Measurements from ENCODE around the gene VSTM4.

Gene VSTM4

GRCh38 chr10:49135575-49136313 is 20.4 kb upstream of the VSTM4 start:
- no peak overlapping the region for H2AFZ ChIP-seq (ENCODE audit: low read length)

GRCh38 chr10:49134327-49134726 is 19.0 kb upstream of the VSTM4 start:
- no peaks in the 10 kb centered on the region for H3K79me2 ChIP-seq (ENCODE audit: insufficient read depth, low read length)
- no peak overlapping the region for H3K4me3 ChIP-seq (ENCODE audit: low read length, poor library complexity, severe bottlenecking)
- H4K20me1 ChIP-seq (ENCODE audit: insufficient read depth, low read length, poor library complexity, severe bottlenecking), result no peaks in the 10 kb centered on the region
- no peaks in the 10 kb centered on the region for H3K4me1 ChIP-seq (ENCODE audit: insufficient read depth, low read length, poor library complexity, severe bottlenecking)
- no peak overlapping the region for H3K4me2 ChIP-seq (ENCODE audit: low read depth, low read length, poor library complexity, severe bottlenecking)
- no peak overlapping the region for H3K9ac ChIP-seq (ENCODE audit: low read depth, low read length, poor library complexity, severe bottlenecking)
- no peaks in the 10 kb centered on the region for H3K27me3 ChIP-seq (ENCODE audit: insufficient read depth, low read length, poor library complexity, severe bottlenecking)
- no peaks in the 10 kb centered on the region; the same call in 1 of the 2 replicates for H3K9me3 ChIP-seq (ENCODE audit: insufficient read depth, low read depth, low read length)
- H3F3A ChIP-seq (ENCODE audit: low read depth), result no peaks in the 10 kb centered on the region
- TF ChIP-seq CTCF (conservative IDR thresholded peaks at IDR 0.05; ENCODE audit: low read length) (no peak), EZH2phosphoT487 (IDR thresholded peaks at IDR 0.05; ENCODE audit: borderline replicate concordance) (no peak)
- no peaks in the 10 kb centered on the region for H3K9me2 ChIP-seq (replicated peaks; ENCODE audit: low read depth, low read length)
- H3K36me3 ChIP-seq (ENCODE audit: insufficient read depth, low read length), result no peaks in the 10 kb centered on the region
- H2AFZ ChIP-seq (ENCODE audit: low read length), result no peak overlapping the region; the same call in 1 of the 2 replicates

More at GRCh38 chr10:49135575-49136313, 20.4 kb upstream of the VSTM4 start:
- Histone ChIP-seq H4K20me1 (ENCODE audit: insufficient read depth, low read length, poor library complexity, severe bottlenecking) (no peaks in the 10 kb centered on the region), H3K36me3 (ENCODE audit: insufficient read depth, low read length) (no peaks in the 10 kb centered on the region), H3K9ac (ENCODE audit: low read depth, low read length, poor library complexity, severe bottlenecking) (no peak overlapping the region), H3K4me2 (ENCODE audit: low read depth, low read length, poor library complexity, severe bottlenecking) (no peak overlapping the region), H3K9me2 (replicated peaks; ENCODE audit: low read depth, low read length) (no peaks in the 10 kb centered on the region), H3K9me3 (ENCODE audit: insufficient read depth, low read depth, low read length) (no peaks in the 10 kb centered on the region; the same call in 1 of the 2 replicates), H3K4me1 (ENCODE audit: insufficient read depth, low read length, poor library complexity, severe bottlenecking) (no peaks in the 10 kb centered on the region), H3F3A (ENCODE audit: low read depth) (no peaks in the 10 kb centered on the region), H3K4me3 (ENCODE audit: low read length, poor library complexity, severe bottlenecking) (no peak overlapping the region), H3K79me2 (ENCODE audit: insufficient read depth, low read length) (no peaks in the 10 kb centered on the region), H3K27me3 (ENCODE audit: insufficient read depth, low read length, poor library complexity, severe bottlenecking) (no peaks in the 10 kb centered on the region)
- TF ChIP-seq CTCF (conservative IDR thresholded peaks at IDR 0.05; ENCODE audit: low read length) (no peak), EZH2phosphoT487 (IDR thresholded peaks at IDR 0.05; ENCODE audit: borderline replicate concordance) (no peak)

GRCh38 chr10:49133706-49134248 is 18.5 kb upstream of the VSTM4 start, which contains the start of gene FAM170B:
Gene FAM170B, minus strand, starts transcription at chr10:49134021. Its CDS starts 103 bp downstream, at chr10:49133918.
- no peaks in the 10 kb centered on the region for H3K4me1 ChIP-seq (ENCODE audit: insufficient read depth, low read length, poor library complexity, severe bottlenecking)
- no peaks in the 10 kb centered on the region for H3K27me3 ChIP-seq (ENCODE audit: insufficient read depth, low read length, poor library complexity, severe bottlenecking)
- H4K20me1 ChIP-seq (ENCODE audit: insufficient read depth, low read length, poor library complexity, severe bottlenecking), result no peaks in the 10 kb centered on the region
- no peaks in the 10 kb centered on the region for H3K9me2 ChIP-seq (replicated peaks; ENCODE audit: low read depth, low read length)
- H3K9me3 ChIP-seq (ENCODE audit: insufficient read depth, low read depth, low read length), result no peaks in the 10 kb centered on the region; the same call in 1 of the 2 replicates
- no peak within 1 kb of the TSS; the same call in 1 of the 2 replicates for H2AFZ ChIP-seq (ENCODE audit: low read length)
- no peak within 1 kb of the TSS for H3K9ac ChIP-seq (ENCODE audit: low read depth, low read length, poor library complexity, severe bottlenecking)
- H3F3A ChIP-seq (ENCODE audit: low read depth), result no peaks in the 10 kb centered on the region
- H3K4me3 ChIP-seq (ENCODE audit: low read length, poor library complexity, severe bottlenecking), result no peak within 1 kb of the TSS
- no peak for TF ChIP-seq CTCF (conservative IDR thresholded peaks at IDR 0.05; ENCODE audit: low read length)
- no peaks in the 10 kb centered on the region for H3K79me2 ChIP-seq (ENCODE audit: insufficient read depth, low read length)
- H3K4me2 ChIP-seq (ENCODE audit: low read depth, low read length, poor library complexity, severe bottlenecking), result no peak within 1 kb of the TSS
- H3K36me3 ChIP-seq (ENCODE audit: insufficient read depth, low read length), result no peaks in the 10 kb centered on the region

All from Loucy (cell line).